Nephron (organoid): Measurements from ENCODE around the gene ATP13A1.

Experiments
- H3K27ac Mint-ChIP-seq, 3 experiments: 2 replicates each; pipeline ENCODE4 v1.8.0; 2020; ENCODE audit warnings: mixed read lengths in 3 of 3, mild to moderate bottlenecking in 2 of 3, moderate library complexity in 1 of 3
- H3K27me3 Mint-ChIP-seq: 2 replicates; pipeline ENCODE4 v1.8.0; 2021; ENCODE audit warnings: low read depth, mild to moderate bottlenecking, moderate library complexity, mixed read lengths
- H3K36me3 Mint-ChIP-seq: 2 replicates; pipeline ENCODE4 v1.8.0; 2020; ENCODE audit warnings: low read depth, mixed read lengths
- H3K4me1 Mint-ChIP-seq: 2 replicates; pipeline ENCODE4 v1.8.0; 2020; ENCODE audit warnings: mixed read lengths
- H3K4me3 Mint-ChIP-seq, 3 experiments: 2 replicates each; pipeline ENCODE4 v1.8.0; 2020; ENCODE audit warnings: mild to moderate bottlenecking in 3 of 3, mixed read lengths in 3 of 3, moderate library complexity in 2 of 3
- H3K9me3 Mint-ChIP-seq: 2 replicates; pipeline ENCODE4 v1.8.0; 2020; ENCODE audit warnings: mixed read lengths
- CTCF ChIP-seq, 3 experiments: fragments of 200-600 bp; sonication (generic); IDR thresholded peaks; one replicate each; pipeline ENCODE4 v1.5.0; 2021; ENCODE audit warnings: antibody characterized with exemption in 3 of 3; ENCODE audit not compliant: unreplicated experiment in 3 of 3

ATP13A1 gene

GRCh38 chr19:19649580-19649995, 13.9 kb downstream of the ATP13A1 start:
- TF ChIP-seq CTCF (IDR thresholded peaks at IDR 0.05; ENCODE audit: unreplicated experiment in 3 of 3), result no peak
- H3K4me1 Mint-ChIP-seq, result no peaks in the 10 kb centered on the region
- H3K27me3 Mint-ChIP-seq, result no peaks in the 10 kb centered on the region
- H3K27ac Mint-ChIP-seq, result no peak overlapping the region
- peaks cover 51% of the 10 kb centered on the region for H3K36me3 Mint-ChIP-seq
- no peaks in the 10 kb centered on the region for H3K9me3 Mint-ChIP-seq
- H3K4me3 Mint-ChIP-seq, result no peak overlapping the region

- TF ChIP-seq CTCF (IDR thresholded peaks at IDR 0.05; ENCODE audit: unreplicated experiment in 3 of 3), result no peak
- no peaks in the 10 kb centered on the region for H3K4me1 Mint-ChIP-seq
Measured at GRCh38 chr19:19649155-19649554, 14.3 kb downstream of the ATP13A1 start.

GRCh38 chr19:19647037-19647835, 16.2 kb downstream of the ATP13A1 start:
- Mint-ChIP-seq H3K36me3 (peaks cover 35% of the 10 kb centered on the region), H3K27me3 (peaks cover 3% of the 10 kb centered on the region), H3K9me3 (no peaks in the 10 kb centered on the region), H3K4me3 (no peak overlapping the region), H3K4me1 (peaks cover 8% of the 10 kb centered on the region), H3K27ac (no peak overlapping the region)
- no peak for TF ChIP-seq CTCF (IDR thresholded peaks at IDR 0.05; ENCODE audit: unreplicated experiment in 3 of 3)

More at GRCh38 chr19:19649155-19649554, 14.3 kb downstream of the ATP13A1 start:
- Mint-ChIP-seq H3K4me3 (no peak overlapping the region), H3K9me3 (no peaks in the 10 kb centered on the region), H3K27me3 (no peaks in the 10 kb centered on the region), H3K27ac (no peak overlapping the region), H3K36me3 (peaks cover 49% of the 10 kb centered on the region)

- peaks cover 24% of the 10 kb centered on the region for H3K36me3 Mint-ChIP-seq
- no peak overlapping the region for H3K27ac Mint-ChIP-seq
- peaks cover 9% of the 10 kb centered on the region for H3K4me1 Mint-ChIP-seq
- no peak overlapping the region for H3K4me3 Mint-ChIP-seq
- no peak for TF ChIP-seq CTCF (IDR thresholded peaks at IDR 0.05; ENCODE audit: unreplicated experiment in 3 of 3)
- no peaks in the 10 kb centered on the region for H3K9me3 Mint-ChIP-seq
- peaks cover 7% of the 10 kb centered on the region for H3K27me3 Mint-ChIP-seq
Measured at GRCh38 chr19:19645233-19645870, 18.1 kb downstream of the ATP13A1 start.

- H3K4me1 Mint-ChIP-seq, result peaks cover 9% of the 10 kb centered on the region
- peaks cover 7% of the 10 kb centered on the region for H3K27me3 Mint-ChIP-seq
- no peaks in the 10 kb centered on the region for H3K9me3 Mint-ChIP-seq
- H3K4me3 Mint-ChIP-seq, result peak overlapping the region; percentile 93 to 98 (median 95)
- H3K27ac Mint-ChIP-seq, result peak overlapping the region in 1 of 3 experiments; percentile 83
- TF ChIP-seq CTCF (IDR thresholded peaks at IDR 0.05; ENCODE audit: unreplicated experiment in 3 of 3), result peak in 1 of 3 experiments; percentile 41
- peaks cover 20% of the 10 kb centered on the region for H3K36me3 Mint-ChIP-seq
Measured at GRCh38 chr19:19644054-19644388, 19.5 kb downstream of the ATP13A1 start.
